CD4-positive, alpha-beta T cell treated with Interleukin-1 beta for 1 hour (primary cell): ENCODE data around the gene SRM.

Experiments used
- DNase-seq, 2 donors: peaks; one replicate each; pipeline ENCODE4 v3.0.0-alpha.2; 2020 to 2022

The SRM gene

GRCh38 chr1:11012260-11013159 is 47.3 kb downstream of the SRM start, which contains the start of gene TARDBP:
TSS of gene TARDBP (plus strand) at chr1:11012654. CDS start at chr1:11013728, 1,074 bp downstream.
- DNase-seq = peak; percentile 88 to 91
